Measurements from ENCODE around the gene SIAH1. TPM values are rescaled to one million over a fixed set of nuclear protein-coding genes. Genes with fewer than 3 reads are reported as not detected.
A peak's percentile ranks its signal among the peaks of the same experiment; 100 is the strongest.
"Not testable (repeated sequence)": the region's sequence is repeated elsewhere in the genome, so short reads cannot be mapped to it uniquely, and the experiment has no call there.

Gene SIAH1
- total RNA-seq, 1 donor from 2014 or later, result 22.2 TPM

DNA sequence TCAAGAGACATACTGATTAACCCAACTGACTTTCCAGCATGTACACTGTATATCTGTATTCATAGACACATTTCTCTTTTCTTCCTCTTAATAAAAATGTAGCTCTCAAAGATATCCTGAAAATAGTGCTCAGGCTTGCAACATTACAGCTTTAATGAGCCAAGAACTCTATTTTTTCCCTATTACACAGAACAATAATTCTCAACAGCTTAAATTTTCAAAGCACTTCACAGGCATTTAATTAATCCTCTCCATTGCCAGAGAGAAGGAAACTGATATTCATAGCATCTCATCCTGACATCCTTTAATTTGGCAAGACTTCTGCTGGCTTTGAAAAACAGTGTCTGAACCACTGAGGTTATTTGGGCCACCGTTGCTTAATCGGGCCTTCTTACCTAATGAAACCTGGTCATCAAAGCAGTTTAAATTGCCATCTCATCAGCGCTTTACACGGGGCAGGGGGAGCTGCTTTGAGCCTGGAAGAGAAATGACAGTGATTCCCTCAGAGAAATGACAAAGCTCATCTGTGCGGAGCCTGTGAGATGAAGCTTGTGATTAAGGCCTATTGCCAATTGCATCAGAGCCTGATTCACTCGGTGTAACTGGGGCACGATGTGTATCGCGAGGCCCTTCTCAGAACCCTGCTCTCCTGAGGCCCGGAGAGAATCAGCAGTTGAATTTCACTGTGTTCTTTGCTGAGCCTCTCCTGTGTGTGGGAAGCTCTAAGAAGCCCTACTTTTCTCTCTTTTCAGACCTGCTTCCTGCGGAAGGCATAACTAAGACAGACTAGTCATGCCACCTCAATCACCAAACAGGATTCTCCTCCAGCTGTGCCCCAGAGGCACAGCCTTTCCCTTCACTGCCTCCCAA, 8.5 kb upstream of the SIAH1 start:
- no peak for DNase-seq (ENCODE audit: low spot score)

DNA sequence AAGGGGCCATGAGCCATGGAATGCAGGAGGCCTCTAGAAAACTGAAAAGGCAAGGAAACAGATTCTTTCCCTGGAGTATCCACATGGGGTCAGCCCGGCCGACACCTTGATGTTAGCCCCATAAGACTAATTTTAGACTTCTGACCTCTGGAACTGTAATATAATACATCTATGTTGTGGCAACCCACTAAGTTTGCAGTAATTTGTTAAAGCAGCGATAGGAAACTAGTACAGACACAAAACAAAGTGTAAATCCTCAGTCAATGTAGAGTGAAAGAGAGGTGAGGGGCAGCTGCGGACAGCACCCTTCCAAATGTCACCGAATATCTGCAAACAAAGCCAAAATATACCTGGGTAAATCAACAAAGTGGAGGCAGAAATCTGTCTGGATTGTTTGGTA, 7.2 kb upstream of the SIAH1 start:
- no peak for DNase-seq (ENCODE audit: low spot score)

DNA sequence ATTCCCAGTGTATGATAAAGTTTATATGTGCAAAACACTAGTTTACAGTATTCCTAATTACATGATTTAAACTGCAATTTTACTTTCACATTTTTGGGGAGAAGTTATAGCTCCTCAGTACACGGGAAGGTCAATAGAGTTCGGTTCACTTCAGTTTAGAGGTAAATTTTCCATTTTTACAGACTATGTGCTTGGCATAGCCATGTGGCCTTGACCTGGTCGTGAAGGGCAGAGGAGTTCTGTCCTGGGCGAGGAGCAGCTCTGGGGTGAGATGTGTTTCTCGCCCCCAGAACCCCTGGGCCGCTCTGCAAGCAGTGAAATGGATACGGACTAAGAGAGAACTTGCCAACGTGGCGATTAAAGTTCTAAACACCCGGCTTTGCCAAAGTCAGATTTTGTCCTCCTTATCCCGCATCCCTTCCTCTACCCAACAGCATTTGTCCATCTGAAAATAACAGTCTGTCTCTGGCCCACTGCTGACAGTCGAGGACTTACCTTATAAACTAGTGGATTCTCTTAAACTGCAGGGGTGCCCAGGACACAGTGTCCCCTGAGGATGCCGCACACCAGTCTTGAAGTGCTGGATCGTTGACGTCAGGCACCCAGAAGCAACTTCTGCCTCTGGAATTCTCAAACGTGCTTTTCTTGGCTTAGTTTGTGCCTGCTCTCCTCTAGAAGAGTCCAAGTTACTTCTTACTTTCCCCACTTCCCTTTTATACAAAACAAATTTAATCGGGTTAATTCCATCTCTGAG, 1.5 kb upstream of the SIAH1 start:
- DNase-seq (ENCODE audit: low spot score), result no peak

DNA sequence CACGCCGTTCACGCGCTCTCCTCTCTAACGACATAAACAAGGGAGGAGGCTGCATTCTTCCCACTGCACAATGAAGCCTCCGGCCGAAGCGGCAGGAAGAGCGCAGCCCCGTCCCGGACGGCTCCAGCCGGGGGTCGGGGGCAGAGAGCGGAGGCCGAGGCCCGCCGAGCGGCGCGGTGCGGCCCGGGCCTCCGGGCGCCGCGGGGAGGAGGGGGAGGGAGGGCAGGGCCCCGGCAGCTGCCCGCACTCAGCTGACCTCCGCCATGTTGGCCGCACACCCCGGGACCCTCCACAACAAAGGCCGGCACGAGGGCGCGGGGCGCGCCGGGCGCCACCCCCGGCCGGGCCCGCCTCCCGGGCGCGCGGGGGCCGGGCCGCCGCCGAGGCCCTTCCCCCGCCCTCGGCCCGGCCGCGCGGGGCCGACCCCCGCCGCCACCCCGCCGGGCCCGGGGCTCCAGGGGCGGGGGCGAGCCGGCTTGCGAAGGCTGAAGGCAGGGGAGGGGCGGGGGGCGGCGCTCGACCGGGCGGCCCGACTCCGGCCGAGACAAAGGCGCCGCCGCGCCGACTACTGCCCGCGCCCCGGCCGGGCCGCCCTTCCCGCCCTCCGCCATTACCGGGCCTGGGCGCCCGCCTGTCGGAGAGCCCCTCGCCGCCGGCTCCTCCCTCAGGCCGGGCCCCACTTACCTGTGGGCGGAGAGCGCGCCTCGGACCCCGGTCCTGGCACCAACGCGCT, 527 bp downstream of the SIAH1 start:
- peak; percentile 42 for DNase-seq (ENCODE audit: low spot score)

DNA sequence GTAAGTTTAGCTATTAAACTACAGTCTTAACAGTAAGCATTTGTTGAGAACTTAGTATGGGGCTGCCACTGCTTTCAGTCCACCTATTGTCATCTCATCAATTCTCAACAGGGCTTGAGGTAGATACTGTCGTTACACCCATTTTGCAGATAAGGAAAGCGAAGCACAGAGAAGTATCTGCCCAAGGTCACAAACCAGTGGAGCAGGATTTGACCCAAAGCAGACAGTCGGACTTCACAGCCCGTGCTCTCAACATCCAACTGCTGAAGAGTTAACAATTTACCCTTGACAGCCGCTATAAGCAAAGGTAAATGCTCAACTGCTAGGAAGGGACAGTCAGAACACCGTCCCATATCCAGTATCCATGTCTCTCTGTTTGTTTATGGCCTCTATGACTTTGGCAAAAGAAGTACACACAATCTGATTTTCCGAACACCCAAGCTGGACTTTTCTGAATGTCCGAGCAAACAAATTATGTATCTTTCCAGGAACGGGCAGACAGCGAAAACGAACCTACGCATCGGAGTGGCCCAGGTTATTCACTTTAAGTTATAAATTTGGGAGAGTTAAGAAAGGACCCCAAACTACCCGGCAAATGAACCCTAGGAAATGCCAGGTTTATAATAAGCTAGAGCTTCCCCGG, 1.2 kb downstream of the SIAH1 start:
- DNase-seq (ENCODE audit: low spot score), result no peak

DNA sequence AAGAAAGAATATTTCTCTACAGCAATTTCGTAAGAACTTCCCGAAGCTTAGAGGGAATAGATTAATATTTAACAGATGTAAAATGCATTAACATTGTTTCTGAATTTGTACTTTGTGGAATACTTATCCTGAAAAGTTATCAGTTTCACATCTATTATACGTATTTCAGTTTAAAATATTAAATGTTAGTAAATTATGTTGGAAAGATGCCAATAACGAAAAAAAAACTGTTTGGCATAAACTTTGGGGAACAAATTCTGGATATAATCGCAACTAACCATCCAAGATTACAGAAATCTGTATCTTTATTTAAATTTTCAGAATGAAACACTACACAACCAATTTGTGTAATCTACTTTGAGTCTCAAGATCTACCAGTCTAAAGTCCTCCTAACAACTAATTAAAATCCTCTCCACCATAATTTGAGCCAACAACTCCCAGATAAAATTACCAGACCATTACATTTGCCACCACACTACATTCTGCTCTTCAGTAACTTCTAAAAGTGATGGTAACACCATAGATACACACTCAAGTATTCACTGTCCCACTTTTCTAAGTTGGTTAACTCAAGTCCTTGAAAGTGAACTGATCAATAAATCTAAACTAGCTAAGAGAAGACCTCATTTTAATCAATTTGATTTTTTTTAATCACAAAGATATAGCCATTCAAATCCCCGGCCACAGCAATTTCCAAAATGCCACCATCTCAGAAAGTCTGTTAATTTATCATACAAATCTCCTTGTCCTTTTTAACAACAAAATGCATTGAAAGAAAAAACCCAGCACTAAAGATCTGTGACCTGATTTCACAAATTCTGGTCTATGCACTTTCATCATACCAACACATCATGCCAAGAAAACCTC, 2.0 kb downstream of the SIAH1 start:
- DNase-seq (ENCODE audit: low spot score), result no peak

DNA sequence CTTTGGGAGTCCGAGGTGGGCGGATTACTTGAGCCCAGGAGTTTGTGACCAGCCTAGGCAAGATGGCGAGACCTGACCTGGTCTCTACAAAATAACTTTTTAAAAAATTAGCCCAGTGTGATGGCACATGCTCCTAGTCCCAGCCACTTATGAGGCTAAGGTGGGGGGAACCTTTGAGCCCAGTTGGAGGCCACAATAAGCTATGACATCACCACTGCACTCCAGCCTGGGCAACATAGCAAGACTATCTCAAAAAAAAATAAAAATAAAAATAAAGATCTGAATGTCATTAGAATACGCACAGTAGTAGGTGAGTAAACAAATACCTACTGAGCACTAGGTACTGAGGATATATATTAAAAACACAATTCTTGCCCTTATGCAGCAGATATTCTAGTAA, 3.1 kb downstream of the SIAH1 start:
- no peak for DNase-seq (ENCODE audit: low spot score)

DNA sequence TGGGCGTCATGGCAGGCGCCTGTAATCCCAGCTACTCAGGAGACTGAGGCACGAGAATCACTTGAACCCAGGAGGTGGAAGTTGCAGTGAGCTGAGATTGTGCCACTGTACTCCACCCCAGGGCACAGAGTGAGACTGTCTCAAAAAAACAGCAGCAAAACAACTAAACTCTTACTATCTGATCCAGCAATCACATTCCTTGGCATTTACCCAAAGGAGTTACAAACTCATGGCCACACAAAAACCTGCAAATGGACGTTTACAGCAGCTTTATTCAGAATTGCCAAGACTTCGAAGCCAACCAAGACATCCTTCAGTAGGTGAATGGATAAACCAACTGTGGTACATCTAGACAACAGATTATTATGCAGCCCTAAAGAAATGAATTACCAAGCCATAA, 4.0 kb downstream of the SIAH1 start:
- no peak for DNase-seq (ENCODE audit: low spot score)

DNA sequence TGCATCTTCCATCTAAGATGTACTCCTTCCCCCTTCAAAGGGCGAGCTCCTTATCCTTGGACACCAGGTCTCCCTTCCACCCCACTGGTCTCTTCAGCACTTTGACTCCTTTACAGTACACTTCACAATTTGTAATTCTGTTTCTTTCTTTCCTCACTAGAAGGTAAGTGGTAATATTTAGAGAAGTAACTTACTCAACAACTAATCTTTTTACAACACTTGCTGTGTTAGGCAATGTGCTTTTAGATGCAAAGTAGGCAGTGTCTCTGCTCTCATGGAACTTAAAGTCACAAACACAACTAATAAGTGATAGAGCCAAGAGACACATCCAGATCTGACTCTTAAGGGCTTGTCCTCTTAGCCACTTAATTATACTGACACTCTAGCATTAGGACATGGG, 6.4 kb downstream of the SIAH1 start:
- no peak for DNase-seq (ENCODE audit: low spot score)

DNA sequence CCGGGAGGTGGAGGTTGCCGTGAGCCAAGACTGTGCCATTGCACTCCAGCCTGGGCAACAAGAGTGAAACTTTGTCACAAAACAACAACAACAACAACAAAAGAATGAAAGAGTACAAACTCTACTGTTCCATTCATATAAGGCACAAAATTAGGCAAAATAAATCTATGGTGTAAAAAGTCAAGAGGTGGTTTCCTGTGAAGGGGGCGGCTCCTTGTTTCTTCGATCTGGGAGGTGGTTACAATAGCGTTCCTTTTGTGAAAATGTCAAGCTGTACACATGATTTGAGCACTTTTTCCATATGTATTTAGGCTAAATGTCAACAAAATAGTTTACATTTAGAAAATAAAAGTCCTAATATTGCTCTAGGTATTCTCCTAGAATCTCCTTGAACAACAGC, 6.9 kb downstream of the SIAH1 start:
- no peak for DNase-seq (ENCODE audit: low spot score)

DNA sequence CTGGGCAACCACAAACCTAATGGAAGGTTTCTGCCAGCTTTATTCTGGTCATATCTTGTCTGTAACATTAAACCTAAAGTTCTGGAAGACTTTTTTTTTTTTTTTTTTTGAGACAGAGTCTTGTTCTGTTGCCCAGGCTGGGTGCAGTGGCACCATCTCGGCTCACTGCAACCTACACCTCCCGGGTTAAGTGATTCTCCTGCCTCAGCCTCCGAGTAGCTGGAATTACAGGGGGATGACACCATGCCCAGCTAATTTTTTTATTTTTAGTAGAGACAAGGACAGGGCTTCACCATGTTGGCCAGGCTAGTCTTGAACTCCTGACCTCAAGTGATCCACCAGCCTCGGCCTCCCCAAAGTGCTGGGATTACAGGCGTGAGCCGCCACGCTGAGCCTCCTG, 7.9 kb downstream of the SIAH1 start:
- not testable (repeated sequence) for DNase-seq (ENCODE audit: low spot score)

DNA sequence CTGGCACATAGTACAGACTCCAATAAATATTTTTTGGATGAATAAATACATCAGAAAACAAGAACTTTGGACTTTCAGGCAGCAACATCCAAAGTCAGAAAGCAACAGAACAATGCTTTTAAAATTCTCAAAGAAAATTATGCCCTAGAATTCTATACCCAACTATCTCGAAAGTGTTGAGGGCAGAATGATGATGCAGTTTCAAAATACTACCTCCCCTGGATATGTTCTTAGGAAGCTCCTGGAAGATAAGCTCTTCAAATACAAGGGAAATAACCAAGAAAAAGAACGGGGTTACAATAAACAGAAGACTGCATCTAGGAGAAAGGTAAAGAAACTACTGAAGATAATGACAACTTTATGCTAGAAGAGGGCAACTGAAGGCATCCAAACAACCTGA, 11.0 kb downstream of the SIAH1 start:
- no peak for DNase-seq (ENCODE audit: low spot score)

DNA sequence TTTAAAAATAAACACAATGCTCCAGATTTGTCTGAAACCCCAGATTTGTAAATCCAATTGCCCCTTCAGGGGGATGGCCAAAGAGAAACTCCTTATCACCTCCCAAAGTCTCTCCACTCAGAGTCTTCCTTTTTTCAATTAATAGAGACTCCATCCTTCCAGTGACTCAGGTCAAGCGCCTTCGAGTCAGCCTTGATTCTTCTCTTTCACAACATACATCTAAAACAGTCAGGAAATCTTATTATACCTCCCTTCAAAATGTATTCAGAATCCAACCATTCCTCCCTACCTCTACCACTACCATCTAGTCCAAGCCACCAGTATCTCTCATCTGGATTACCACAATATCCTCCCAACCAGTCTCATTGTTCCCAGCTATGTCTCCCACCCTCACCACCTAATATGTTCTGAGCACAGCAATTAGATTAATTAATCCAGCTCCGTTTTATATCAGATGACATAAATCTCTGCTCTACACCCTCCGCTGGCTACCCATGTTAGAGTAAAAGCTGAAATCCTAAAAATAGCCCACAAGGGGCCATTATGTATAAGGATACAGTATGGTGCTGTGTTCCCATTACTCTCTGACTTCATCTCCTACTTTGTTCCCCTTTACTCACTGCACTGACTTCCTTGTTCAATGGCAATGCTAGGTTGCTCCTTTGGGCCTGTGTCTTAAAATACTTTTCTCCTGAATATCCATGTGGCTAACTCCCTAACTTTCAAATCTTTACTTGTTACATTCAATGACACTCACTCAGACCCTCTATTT, 11.8 kb downstream of the SIAH1 start:
- DNase-seq (ENCODE audit: low spot score), result no peak

DNA sequence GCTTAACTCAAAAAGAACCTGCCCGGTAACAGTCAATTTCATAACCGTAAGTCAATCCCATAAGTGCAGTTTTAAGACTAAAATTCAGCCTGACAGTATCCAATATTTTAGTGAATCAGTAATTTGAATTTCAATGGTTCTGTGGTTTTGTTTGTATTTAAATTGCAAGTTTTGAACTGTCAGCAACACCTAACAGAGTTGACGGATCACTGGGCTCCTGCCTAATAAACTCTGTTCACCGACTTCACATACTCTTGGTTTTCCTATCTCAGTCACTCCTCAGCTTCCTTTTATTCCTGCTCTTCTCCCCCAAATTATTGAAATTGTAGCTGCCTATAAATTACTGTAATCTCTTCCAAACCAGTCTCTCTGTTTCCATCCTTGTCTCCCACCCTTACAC, 12.5 kb downstream of the SIAH1 start:
- no peak for DNase-seq (ENCODE audit: low spot score)

DNA sequence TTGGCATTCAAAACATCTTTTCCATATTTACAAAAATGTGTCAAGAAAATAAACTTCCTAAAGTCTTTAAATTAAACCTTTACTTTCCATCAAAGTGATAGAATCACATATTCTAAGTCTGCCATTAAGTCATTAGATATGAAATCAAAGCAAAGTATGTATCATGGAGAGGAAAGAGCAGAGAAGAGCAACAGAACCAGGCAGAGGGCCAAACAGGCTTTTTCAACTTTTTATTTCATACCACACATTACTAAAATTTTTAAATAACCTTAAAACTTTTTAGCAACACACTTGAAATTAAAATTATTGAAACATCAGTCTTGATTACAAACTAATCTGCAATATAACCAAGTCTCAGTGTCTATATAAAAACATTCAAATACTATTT, 13.8 kb downstream of the SIAH1 start:
- no peak for DNase-seq (ENCODE audit: low spot score)

DNA sequence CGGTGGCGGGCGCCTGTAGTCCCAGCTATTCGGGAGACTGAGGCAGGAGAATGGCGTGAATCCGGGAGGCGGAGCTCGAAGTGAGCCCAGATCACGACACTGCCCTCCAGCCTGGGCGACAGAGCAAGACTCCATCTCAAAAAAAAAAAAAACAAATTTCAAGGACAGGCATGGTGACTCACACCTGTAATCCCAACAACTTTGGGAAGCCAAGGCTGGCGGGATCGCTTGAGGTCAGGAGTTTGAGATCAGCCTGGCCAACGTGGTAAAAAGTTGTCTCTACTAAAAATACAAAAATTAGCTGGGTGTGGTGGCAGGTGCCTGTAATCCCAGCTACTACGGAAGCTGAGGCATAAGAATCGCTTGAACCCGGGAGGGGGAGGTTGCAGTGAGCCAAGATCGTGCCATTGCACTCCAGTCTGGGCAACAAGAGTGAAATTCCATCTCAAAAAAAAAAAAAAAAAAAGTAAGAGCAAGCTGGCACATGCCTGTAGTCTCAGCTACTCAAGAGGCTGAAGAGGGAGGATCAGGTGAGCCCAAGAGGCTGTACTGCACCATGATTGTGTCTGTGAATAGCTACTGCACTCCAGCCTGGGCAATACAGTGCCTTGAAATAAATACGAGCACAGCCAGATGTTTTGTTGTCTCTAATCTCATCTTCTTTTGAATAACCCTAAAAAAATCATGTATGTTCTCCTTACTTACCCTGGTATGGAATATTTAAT, 14.4 kb downstream of the SIAH1 start:
- DNase-seq (ENCODE audit: low spot score), result not testable (repeated sequence)

DNA sequence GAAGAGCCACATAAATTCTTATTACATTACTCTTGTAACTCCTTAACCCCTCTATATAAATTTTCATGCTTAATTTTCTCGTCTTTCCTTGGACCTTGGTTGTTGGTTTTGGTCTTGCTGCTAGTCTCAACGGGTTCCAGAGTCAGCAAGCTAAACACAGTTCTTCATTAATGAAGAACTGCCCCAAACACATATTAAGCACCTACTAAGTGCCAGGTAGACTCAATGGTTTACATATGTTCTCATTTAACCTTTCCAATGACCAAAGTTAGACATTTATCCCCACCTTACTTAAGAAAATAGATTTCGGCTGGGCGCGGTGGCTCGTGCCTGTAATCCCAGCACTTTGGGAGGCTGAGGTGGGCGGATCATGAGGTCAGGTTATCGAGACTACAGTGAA, 15.0 kb downstream of the SIAH1 start:
- no peak for DNase-seq (ENCODE audit: low spot score)

DNA sequence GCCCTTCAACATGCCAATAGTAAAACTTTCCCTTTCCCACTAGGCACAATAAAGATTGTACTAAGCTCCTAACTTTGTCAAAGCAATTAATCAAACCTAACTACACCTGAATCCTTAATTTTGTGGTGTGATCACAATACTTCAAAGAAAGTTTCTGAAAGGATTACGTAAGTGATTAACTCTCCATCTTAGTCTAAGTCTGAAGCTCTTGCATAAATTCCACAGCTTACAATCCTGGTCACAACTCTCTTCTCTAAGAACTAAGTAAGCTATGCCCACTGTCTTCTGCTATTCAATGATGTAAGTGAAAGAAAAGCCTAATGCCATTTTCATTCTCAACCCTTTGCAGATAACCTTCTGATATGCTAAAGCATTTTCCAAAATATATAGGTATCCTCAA, 15.4 kb downstream of the SIAH1 start:
- no peak for DNase-seq (ENCODE audit: low spot score)

DNA sequence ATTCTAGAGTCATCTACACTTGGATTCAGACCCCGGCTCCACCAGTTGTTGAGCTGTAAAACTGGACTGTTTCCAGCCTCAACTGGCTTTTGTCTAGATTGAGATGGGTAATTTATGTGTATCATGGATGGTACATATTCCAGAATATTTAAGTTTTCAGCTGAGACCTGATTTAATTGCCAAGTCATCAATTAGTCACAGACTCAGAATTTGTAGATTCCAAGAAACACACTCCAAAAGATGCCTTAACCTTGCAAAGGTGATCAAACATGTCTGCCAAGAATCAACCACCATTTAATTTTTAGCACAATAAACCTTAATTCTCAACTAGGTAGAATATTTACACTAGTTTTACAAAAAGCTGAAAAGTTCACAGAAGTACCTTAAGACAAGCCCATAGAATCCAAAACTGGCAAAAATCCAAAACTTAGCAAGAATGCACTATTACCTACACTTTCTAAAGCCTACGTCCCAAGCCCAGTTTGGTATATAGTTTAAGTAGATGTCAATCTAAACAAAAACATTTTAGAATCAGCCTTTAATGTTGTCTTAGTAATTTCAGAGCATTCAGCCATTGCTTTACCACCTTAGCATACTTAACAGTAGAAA, 17.7 kb downstream of the SIAH1 start:
- no peak for DNase-seq (ENCODE audit: low spot score)
